ENCODE data around the gene ATP8A2. TPM values are rescaled to one million over a fixed set of nuclear protein-coding genes. Genes with fewer than 3 reads are reported as not detected.

ATP8A2 gene
- total RNA-seq, 1 experiment from 2014 or later = not detected

DNA sequence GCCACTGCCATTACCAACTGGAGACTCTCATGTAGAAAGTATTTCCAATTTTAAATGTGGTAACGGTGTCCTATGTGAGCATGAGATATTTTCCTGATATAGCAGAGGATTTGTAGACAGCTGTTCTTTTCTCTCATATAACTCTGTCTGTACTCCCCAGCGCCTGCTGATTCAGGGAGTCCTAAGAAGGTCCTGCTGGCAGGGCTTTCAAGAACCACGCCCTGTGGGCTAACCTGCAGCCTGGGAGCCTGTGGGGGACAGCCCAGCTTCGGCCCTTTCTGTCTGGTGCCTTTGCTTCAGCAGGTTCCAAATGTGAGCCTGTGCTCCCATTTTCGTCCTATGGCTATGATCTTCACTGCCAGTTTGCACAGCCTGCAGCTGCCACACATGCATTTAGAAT lies 316.8 kb downstream of the ATP8A2 start:
- BruUV-seq (replicated peaks) = no TSS peak

DNA sequence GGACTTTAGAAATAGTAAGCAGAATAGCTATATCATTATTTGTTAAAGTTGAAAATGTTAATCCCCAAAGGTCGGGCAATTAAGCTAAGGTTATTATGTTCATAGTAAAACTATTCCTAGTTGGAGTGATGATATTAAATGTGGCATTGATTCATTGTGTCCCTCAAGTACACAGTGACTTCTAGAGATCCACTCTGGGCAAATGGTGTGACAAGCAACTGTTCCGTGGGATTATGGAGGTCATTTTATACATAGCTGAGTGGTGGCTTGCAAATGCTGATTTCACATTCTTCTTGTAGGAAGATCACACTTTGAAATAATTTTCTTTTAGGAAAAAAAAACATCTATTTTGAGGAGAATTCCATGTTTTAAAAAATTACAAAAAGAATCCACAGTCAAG lies 317.8 kb downstream of the ATP8A2 start:
- no peaks in the 10 kb centered on the region for H3K36me3 ChIP-seq (ENCODE audit: control insufficient read depth, insufficient read depth, low read length)
- H3K27me3 ChIP-seq (ENCODE audit: control insufficient read depth, insufficient read depth, low read length) = no peaks in the 10 kb centered on the region
- ChIA-PET CTCF (no interaction called here), POLR2A (no interaction called here)
- no peak overlapping the region for H3K4me3 ChIP-seq (ENCODE audit: low read depth in 2 of 2, low read length in 2 of 2)
- in situ Hi-C loops (cut with HindIII; ENCODE audit: low pct_unique_long_range_greater_than_20kb, low sequenced_read_pairs) = no loop called here
- H3K27ac ChIP-seq (ENCODE audit: low read length) = no peak overlapping the region
- DNase-seq (ENCODE audit: low read depth, low spot score) (no peak), ATAC-seq (no peak)
- no peak for TF ChIP-seq TCF7L2 (IDR thresholded peaks at IDR 0.05; ENCODE audit: low read depth, low read length)
- TF ChIP-seq SIN3A (IDR thresholded peaks at IDR 0.05; ENCODE audit: borderline replicate concordance, insufficient read depth, low read depth, low read length) = no peak
- TF ChIP-seq POLR2AphosphoS5 (IDR thresholded peaks at IDR 0.05; ENCODE audit: low read depth, low read length) = no peak
- TF ChIP-seq CTCF (IDR thresholded peaks at IDR 0.05) = no peak
- TF ChIP-seq, protein P1, sequence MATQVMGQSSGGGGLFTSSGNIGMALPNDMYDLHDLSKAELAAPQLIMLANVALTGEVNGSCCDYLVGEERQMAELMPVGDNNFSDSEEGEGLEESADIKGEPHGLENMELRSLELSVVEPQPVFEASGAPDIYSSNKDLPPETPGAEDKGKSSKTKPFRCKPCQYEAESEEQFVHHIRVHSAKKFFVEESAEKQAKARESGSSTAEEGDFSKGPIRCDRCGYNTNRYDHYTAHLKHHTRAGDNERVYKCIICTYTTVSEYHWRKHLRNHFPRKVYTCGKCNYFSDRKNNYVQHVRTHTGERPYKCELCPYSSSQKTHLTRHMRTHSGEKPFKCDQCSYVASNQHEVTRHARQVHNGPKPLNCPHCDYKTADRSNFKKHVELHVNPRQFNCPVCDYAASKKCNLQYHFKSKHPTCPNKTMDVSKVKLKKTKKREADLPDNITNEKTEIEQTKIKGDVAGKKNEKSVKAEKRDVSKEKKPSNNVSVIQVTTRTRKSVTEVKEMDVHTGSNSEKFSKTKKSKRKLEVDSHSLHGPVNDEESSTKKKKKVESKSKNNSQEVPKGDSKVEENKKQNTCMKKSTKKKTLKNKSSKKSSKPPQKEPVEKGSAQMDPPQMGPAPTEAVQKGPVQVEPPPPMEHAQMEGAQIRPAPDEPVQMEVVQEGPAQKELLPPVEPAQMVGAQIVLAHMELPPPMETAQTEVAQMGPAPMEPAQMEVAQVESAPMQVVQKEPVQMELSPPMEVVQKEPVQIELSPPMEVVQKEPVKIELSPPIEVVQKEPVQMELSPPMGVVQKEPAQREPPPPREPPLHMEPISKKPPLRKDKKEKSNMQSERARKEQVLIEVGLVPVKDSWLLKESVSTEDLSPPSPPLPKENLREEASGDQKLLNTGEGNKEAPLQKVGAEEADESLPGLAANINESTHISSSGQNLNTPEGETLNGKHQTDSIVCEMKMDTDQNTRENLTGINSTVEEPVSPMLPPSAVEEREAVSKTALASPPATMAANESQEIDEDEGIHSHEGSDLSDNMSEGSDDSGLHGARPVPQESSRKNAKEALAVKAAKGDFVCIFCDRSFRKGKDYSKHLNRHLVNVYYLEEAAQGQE (IDR thresholded peaks at IDR 0.05; ENCODE audit: insufficient read depth in 1 of 2, low read depth in 2 of 2, low read length in 1 of 2) = no peak
- no TSS peak for BruUV-seq (replicated peaks)
- H3K9me3 ChIP-seq (ENCODE audit: control insufficient read depth, insufficient read depth, low read depth, low read length) = no peaks in the 10 kb centered on the region
- H3K4me1 ChIP-seq (ENCODE audit: control insufficient read depth, insufficient read depth, low read length) = no peaks in the 10 kb centered on the region
- intact Hi-C loops (cut with micrococcal nuclease; ENCODE audit: unreplicated experiment) = no loop called here

More for the DNA sequence above, 316.8 kb downstream of the ATP8A2 start:
- H3K4me3 ChIP-seq (ENCODE audit: low read depth in 2 of 2, low read length in 2 of 2) = no peak overlapping the region
- in situ Hi-C loops (cut with HindIII; ENCODE audit: low pct_unique_long_range_greater_than_20kb, low sequenced_read_pairs) (no loop called here), intact Hi-C loops (cut with micrococcal nuclease; ENCODE audit: unreplicated experiment) (no loop called here)
- no peaks in the 10 kb centered on the region for H3K27me3 ChIP-seq (ENCODE audit: control insufficient read depth, insufficient read depth, low read length)
- no peak for TF ChIP-seq TCF7L2 (IDR thresholded peaks at IDR 0.05; ENCODE audit: low read depth, low read length)
- no peak for TF ChIP-seq CTCF (IDR thresholded peaks at IDR 0.05)
- TF ChIP-seq, protein P1 (IDR thresholded peaks at IDR 0.05; ENCODE audit: insufficient read depth in 1 of 2, low read depth in 2 of 2, low read length in 1 of 2) = no peak
- TF ChIP-seq SIN3A (IDR thresholded peaks at IDR 0.05; ENCODE audit: borderline replicate concordance, insufficient read depth, low read depth, low read length) = no peak
- no peak for TF ChIP-seq POLR2AphosphoS5 (IDR thresholded peaks at IDR 0.05; ENCODE audit: low read depth, low read length)
- DNase-seq (ENCODE audit: low read depth, low spot score) = no peak
- H3K36me3 ChIP-seq (ENCODE audit: control insufficient read depth, insufficient read depth, low read length) = no peaks in the 10 kb centered on the region
- ChIA-PET POLR2A (no interaction called here), CTCF (no interaction called here)
- H3K4me1 ChIP-seq (ENCODE audit: control insufficient read depth, insufficient read depth, low read length) = no peaks in the 10 kb centered on the region
- no peaks in the 10 kb centered on the region for H3K9me3 ChIP-seq (ENCODE audit: control insufficient read depth, insufficient read depth, low read depth, low read length)
- no peak overlapping the region for H3K27ac ChIP-seq (ENCODE audit: low read length)
- ATAC-seq = no peak

Data from Panc1 (cell line).